ENCODE results near the gene MYO5B.

Gene MYO5B

DNA sequence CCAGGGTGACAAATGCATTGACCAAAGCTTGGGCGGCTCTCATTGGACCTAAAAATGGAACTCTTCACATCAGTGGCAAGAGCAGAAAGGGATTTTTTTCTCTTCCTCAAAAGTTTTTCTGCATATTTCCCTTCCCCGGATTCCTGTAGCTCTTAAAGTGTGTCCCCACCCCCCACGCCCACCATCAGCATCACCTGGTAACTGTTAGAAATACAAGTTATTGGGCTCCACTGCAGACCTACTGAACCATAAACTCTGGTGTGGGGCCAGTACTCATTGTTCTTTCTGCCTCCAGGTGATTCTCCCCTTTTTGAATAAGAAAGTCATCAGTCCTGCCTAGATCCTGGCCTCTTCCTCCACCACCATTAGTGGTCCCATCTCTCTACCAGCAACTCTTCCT is 1.3 kb upstream of the MYO5B start:
- in situ Hi-C loops (cut with HindIII; ENCODE audit: low sequenced_read_pairs): no loop called here

DNA sequence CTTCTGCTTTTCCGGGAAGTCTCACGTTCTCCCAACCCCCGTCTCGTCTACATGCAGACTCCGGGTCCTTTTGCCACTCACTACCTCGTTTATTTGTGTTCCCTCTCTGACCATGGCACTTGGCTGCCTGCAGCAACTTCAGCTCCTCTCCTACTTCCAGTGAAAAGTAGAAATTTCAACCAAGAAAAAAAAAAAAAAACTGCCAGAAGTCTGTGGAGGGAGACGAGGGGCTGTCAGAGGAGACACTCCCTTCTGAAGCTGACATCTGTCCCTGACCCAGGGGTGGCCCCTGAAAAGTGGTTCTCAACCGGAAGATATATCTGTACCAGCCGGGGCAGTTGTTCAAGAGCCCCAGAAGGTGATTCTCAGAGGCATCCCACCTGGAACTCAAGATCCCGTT is 742 bp upstream of the MYO5B start:
- TF ChIP-seq, protein P1, sequence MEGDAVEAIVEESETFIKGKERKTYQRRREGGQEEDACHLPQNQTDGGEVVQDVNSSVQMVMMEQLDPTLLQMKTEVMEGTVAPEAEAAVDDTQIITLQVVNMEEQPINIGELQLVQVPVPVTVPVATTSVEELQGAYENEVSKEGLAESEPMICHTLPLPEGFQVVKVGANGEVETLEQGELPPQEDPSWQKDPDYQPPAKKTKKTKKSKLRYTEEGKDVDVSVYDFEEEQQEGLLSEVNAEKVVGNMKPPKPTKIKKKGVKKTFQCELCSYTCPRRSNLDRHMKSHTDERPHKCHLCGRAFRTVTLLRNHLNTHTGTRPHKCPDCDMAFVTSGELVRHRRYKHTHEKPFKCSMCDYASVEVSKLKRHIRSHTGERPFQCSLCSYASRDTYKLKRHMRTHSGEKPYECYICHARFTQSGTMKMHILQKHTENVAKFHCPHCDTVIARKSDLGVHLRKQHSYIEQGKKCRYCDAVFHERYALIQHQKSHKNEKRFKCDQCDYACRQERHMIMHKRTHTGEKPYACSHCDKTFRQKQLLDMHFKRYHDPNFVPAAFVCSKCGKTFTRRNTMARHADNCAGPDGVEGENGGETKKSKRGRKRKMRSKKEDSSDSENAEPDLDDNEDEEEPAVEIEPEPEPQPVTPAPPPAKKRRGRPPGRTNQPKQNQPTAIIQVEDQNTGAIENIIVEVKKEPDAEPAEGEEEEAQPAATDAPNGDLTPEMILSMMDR (IDR thresholded peaks at IDR 0.05; ENCODE audit: low read depth, low read length, missing control alignments): no peak
- DNase-seq (ENCODE audit: low read depth): no peak
- in situ Hi-C loops (cut with HindIII; ENCODE audit: low sequenced_read_pairs): no loop called here
- no peak overlapping the region for H3K4me3 ChIP-seq (ENCODE audit: low read depth, low read length)

More for the DNA sequence above, 1.3 kb upstream of the MYO5B start:
- no peak for DNase-seq (ENCODE audit: low read depth)
- TF ChIP-seq, protein P1 (IDR thresholded peaks at IDR 0.05; ENCODE audit: low read depth, low read length, missing control alignments): no peak
- H3K4me3 ChIP-seq (ENCODE audit: low read depth, low read length): no peak overlapping the region

DNA sequence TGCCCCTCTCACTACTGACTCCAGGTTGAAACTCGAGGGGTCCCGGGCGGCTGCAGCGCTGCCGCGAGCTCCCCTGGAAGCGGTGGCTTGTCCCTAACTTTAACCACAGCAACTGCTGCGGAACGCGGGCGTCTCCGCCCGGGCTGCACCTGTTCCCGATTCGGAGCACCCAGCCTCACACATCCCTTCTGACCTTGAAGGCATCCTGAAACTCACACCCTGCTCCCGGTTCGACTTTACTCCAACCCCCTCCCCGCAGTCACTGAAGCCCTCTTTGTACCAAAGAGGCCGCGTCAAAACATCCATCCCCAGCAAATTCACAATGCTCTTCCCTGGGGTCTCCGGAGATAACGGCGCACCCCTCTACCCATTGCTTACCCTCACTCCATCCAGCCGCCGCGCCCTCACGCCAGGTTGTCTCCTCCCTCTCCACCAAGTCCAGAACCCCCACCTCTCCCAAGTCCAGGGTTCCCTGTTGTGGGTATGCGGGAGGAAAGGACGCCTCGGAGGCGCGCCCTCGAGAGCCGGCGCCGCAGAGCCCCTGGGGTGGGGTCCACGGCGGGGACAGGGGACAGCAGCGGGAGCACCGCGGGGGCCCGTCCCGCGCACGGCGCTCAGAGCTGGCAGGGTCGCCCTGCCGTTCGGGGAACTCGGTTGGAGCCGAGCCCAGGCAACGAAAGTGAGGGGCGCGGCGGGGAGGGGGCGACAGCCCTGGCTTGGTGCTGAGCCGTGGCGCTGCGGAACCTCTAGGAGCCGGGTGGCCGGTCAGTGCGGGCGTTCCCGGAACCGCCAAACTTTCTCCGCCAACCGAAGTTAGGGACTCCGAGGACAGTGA is 934 bp downstream of the MYO5B start:
- DNase-seq (ENCODE audit: low read depth): no peak
- in situ Hi-C loops (cut with HindIII; ENCODE audit: low sequenced_read_pairs): no loop called here
- H3K4me3 ChIP-seq (ENCODE audit: low read depth, low read length): peak overlapping the region; percentile 36
- TF ChIP-seq, protein P1 (IDR thresholded peaks at IDR 0.05; ENCODE audit: low read depth, low read length, missing control alignments): no peak

DNA sequence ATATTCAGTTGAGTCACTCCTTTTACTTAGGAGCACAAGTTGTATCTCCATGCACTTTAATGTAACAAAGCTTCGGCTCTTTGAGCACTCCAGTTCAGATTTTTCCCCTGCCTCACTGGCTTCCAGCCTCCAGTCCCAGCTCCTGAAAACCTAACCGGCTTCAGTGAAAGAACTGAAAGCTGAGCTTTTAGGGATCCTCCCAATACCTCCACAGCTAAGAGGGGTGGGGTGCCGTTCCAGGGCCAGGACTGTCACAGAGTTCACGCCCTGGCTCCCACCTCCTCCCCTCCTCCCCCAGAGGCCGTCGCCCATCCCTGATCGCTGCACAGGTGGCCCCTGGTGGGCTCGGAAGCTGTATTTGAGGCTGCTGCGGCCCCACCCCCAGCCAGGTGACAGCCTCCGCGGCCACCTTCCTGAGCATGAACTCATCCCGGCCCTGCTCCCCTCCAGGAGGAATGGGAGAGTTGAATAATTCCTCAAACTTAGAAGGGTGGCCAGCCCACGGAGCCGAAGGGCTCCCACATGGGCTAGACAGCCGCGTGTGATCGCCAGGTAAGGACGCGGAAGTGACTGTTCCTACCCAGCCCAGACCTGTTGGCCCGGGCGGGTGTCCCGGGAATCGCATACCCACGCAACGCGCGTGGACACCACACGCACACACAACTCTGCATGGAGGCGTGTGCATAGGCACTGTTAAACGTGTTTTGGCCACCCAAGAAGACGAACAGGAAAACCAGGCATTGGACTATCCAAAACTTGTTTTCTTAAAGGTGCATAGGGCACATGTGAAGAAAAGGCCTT is 1.8 kb downstream of the MYO5B start:
- in situ Hi-C loops (cut with HindIII; ENCODE audit: low sequenced_read_pairs): no loop called here

DNA sequence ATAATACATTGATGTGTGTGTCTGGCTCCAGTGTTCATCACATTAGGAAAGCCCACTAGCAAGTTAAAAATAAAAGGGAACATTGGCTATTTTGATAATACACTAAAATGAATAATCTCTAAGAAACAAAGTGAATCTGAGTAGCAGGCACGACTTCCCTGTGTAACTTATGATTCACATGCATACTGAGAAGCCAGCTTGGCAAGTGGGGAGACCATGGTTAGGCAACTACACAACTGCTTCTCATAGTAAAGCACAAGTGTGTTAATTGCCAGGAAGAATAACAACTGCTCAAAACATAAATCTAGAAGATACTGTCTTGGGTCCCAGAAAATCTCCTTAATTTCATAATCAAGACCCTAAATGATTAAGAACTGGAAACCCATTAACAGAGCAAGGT is 4.0 kb downstream of the MYO5B start:
- no peak for DNase-seq (ENCODE audit: low read depth)
- TF ChIP-seq, protein P1 (IDR thresholded peaks at IDR 0.05; ENCODE audit: low read depth, low read length, missing control alignments): no peak
- in situ Hi-C loops (cut with HindIII; ENCODE audit: low sequenced_read_pairs): no loop called here
- H3K4me3 ChIP-seq (ENCODE audit: low read depth, low read length): no peak overlapping the region

More for the DNA sequence above, 1.8 kb downstream of the MYO5B start:
- TF ChIP-seq, protein P1 (IDR thresholded peaks at IDR 0.05; ENCODE audit: low read depth, low read length, missing control alignments): no peak
- no peak for DNase-seq (ENCODE audit: low read depth)
- H3K4me3 ChIP-seq (ENCODE audit: low read depth, low read length): no peak overlapping the region

DNA sequence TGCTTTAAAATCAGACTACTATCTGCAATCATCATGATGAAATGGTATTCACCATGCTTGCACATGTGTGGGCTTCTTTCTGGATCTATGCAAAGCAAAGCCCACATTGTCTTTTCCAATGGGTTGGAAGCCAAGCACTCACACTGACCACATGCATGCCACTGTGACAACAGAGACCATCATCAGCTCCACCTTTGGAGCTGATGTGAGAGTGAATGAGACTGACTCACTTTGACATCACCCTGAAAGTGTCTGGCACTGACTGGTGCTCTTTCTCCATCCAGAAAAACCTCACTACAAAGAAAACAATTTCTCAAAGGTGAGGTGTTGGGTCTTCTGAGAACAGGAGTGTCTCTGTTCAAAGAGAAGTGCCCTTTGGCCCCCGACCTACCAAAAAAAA is 4.7 kb downstream of the MYO5B start:
- in situ Hi-C loops (cut with HindIII; ENCODE audit: low sequenced_read_pairs): no loop called here
- TF ChIP-seq, protein P1 (IDR thresholded peaks at IDR 0.05; ENCODE audit: low read depth, low read length, missing control alignments): no peak
- no peak overlapping the region for H3K4me3 ChIP-seq (ENCODE audit: low read depth, low read length)
- DNase-seq (ENCODE audit: low read depth): no peak
